HCT116 (cell line): ENCODE results near the gene DCLRE1A. TPM values are rescaled to one million over a fixed set of nuclear protein-coding genes. Genes with fewer than 3 reads are reported as not detected.

Experiments used
- ATAC-seq: fragments of 200-7000 bp; cut with Tn5 transposase; 2 replicates; pipeline ENCODE4 v1.9.1; 2020; ENCODE audit warnings: mild to moderate bottlenecking, moderate library complexity
- Bru-seq: library from RNA; stranded (reverse); fragments of 400-500 nt; gene quantifications from one replicate; lab custom pipeline; 2021; lab: Mats Ljungman, UMichigan
- BruChase-seq, 2 experiments: library from RNA; stranded (reverse); fragments of 400-500 nt; gene quantifications; one replicate each; lab custom pipeline; 2021; lab: Mats Ljungman, UMichigan
- BruUV-seq: library from RNA; stranded (reverse); fragments of 400-500 nt; replicated peaks from 2 replicates; lab custom pipeline; 2021; lab: Mats Ljungman, UMichigan
- CTCF ChIA-PET: fragments of 300-600 bp; sonication (Branson Sonifier 250); formaldehyde crosslinking; loops from one replicate; lab custom pipeline; 2021; ENCODE audit warnings: antibody characterized with exemption; lab: Charles Lee
- POLR2A ChIA-PET: fragments of 300-600, 350-600 bp; sonication (Branson Sonifier 250); formaldehyde crosslinking; loops from one replicate; lab custom pipeline; 2021; ENCODE audit warnings: antibody characterized with exemption; lab: Charles Lee
- RAD21 ChIA-PET, 2 experiments: fragments of 300-600 bp; sonication (Branson Sonifier 250); formaldehyde crosslinking; loops; one replicate each; lab custom pipeline; 2023; ENCODE audit warnings: low total read pairs in 2 of 2; ENCODE audit not compliant: uncharacterized antibody in 2 of 2, unreplicated experiment in 2 of 2, low non-redundant PET in 1 of 2; lab: Charles Lee
- DNase-seq: peaks from one replicate; pipeline ENCODE4 v3.0.0-alpha.2; 2010; ENCODE audit warnings: low read depth, low spot score
- H2AFZ ChIP-seq: fragments of 200-600 bp; shearing (Covaris generic), sonication (generic); 2 replicates; pipeline ENCODE4 v1.6.1; 2017; ENCODE audit warnings: low read depth, mixed run types, mixed read lengths, antibody characterized with exemption, low read length; ENCODE audit not compliant: poor library complexity, severe bottlenecking
- H3K27ac ChIP-seq: 2 replicates; pipeline ENCODE4 v1.5.1; 2012; ENCODE audit warnings: low read depth, low read length
- H3K27me3 ChIP-seq: fragments of 200-600 bp; sonication (generic); 2 replicates; pipeline ENCODE4 v1.6.1; 2016; ENCODE audit warnings: mixed run types, low read length, mixed read lengths; ENCODE audit not compliant: insufficient read depth
- H3K36me3 ChIP-seq, 2 experiments: fragments of 200-500 bp in 1 of 2; fragments of 200-600 bp in 1 of 2; sonication (Bioruptor generic) in 1 of 2; sonication (generic) in 1 of 2; 2 replicates each; pipeline versions ENCODE4 v1.5.1 to v1.6.1; 2014 to 2016; ENCODE audit warnings: low read length in 2 of 2, inconsistent platforms in 1 of 2, mixed read lengths in 1 of 2, mixed run types in 1 of 2; ENCODE audit not compliant: insufficient read depth in 2 of 2, control insufficient read depth in 1 of 2
- H3K4me1 ChIP-seq, 2 experiments: fragments of 200-600 bp in 1 of 2; sonication (generic) in 1 of 2; 2 replicates each; pipeline versions ENCODE4 v1.5.1 to v1.6.1; 2012 to 2017; ENCODE audit warnings: low read length in 2 of 2, inconsistent platforms in 1 of 2, mild to moderate bottlenecking in 1 of 2, mixed read lengths in 1 of 2, mixed run types in 1 of 2, moderate library complexity in 1 of 2; ENCODE audit not compliant: insufficient read depth in 2 of 2, control insufficient read depth in 1 of 2
- H3K4me2 ChIP-seq: fragments of 200-600 bp; sonication (generic); 2 replicates; pipeline ENCODE4 v1.6.1; 2017; ENCODE audit warnings: mixed run types, low read length, mixed read lengths
- H3K4me3 ChIP-seq, 2 experiments: fragments of 200-600 bp in 1 of 2; sonication (generic) in 1 of 2; replicated peaks in 1 of 2; 2 replicates each; pipeline ENCODE4 v1.5.1; 2011 to 2016; ENCODE audit warnings: low read length in 2 of 2, control low read depth in 1 of 2, low read depth in 1 of 2, mild to moderate bottlenecking in 1 of 2, mixed read lengths in 1 of 2, mixed run types in 1 of 2
- H3K79me2 ChIP-seq: fragments of 200-600 bp; sonication (generic); 2 replicates; pipeline ENCODE4 v1.6.1; 2017; ENCODE audit warnings: mild to moderate bottlenecking, mixed run types, low read length, moderate library complexity, mixed read lengths; ENCODE audit not compliant: insufficient read depth
- H3K9ac ChIP-seq: fragments of 200-600 bp; sonication (generic); 2 replicates; pipeline ENCODE4 v1.6.1; 2016; ENCODE audit warnings: low read length, mixed read lengths
- H3K9me2 ChIP-seq: fragments of 200-600 bp; sonication (generic), shearing (Covaris generic); 2 replicates; pipeline ENCODE4 v1.6.1; 2017; ENCODE audit warnings: mixed run types, mild to moderate bottlenecking, moderate library complexity; ENCODE audit not compliant: insufficient read depth
- H3K9me3 ChIP-seq, 2 experiments: fragments of 200-500 bp in 1 of 2; fragments of 200-600 bp in 1 of 2; sonication (Bioruptor generic) in 1 of 2; sonication (generic) in 1 of 2; 2 replicates each; pipeline ENCODE4 v1.6.1; 2014 to 2017; ENCODE audit warnings: low read length in 2 of 2, mixed read lengths in 2 of 2, inconsistent platforms in 1 of 2, low read depth in 1 of 2, mild to moderate bottlenecking in 1 of 2, mixed run types in 1 of 2, moderate library complexity in 1 of 2; ENCODE audit not compliant: control insufficient read depth in 1 of 2, insufficient read depth in 1 of 2
- H4K20me1 ChIP-seq: fragments of 200-600 bp; sonication (generic), shearing (Covaris generic); 2 replicates; pipeline ENCODE4 v1.6.1; 2017; ENCODE audit warnings: mixed run types, mild to moderate bottlenecking, moderate library complexity; ENCODE audit not compliant: insufficient read depth
- JUND ChIP-seq: IDR thresholded peaks from 2 replicates; pipeline ENCODE4 v1.6.1; 2012
- POLR2A ChIP-seq: IDR thresholded peaks from 2 replicates; pipeline ENCODE4 v1.7.0; 2011; ENCODE audit warnings: borderline replicate concordance; ENCODE audit not compliant: insufficient read depth, insufficient read length; ENCODE audit errors: extremely low read depth
- SIN3A ChIP-seq: IDR thresholded peaks from 2 replicates; pipeline ENCODE4 v1.6.1; 2012; ENCODE audit warnings: low read depth
- SRF ChIP-seq: IDR thresholded peaks from 2 replicates; pipeline ENCODE4 v1.6.1; 2012; ENCODE audit warnings: low read depth
- TCF7L2 ChIP-seq: IDR thresholded peaks from 2 replicates; pipeline ENCODE4 v1.7.0; 2011; ENCODE audit warnings: borderline replicate concordance, inconsistent platforms; ENCODE audit not compliant: insufficient read depth, insufficient read length; ENCODE audit errors: extremely low read depth
- intact Hi-C: fragments of 100-400 bp; cut with micrococcal nuclease; formaldehyde crosslinking; loops from 2 replicates; pipeline ENCODE4 v1.10.0; 2022
- long read RNA-seq: library from polyadenylated mRNA; unstranded; transcript quantifications from one replicate; pipeline ENCODE4 v2.0.0, GENCODE V29; 2021; ENCODE audit not compliant: unreplicated experiment
- polyA plus RNA-seq: library from polyadenylated mRNA; unstranded; fragments of >200 nt; gene quantifications from 2 replicates; pipeline ENCODE4 v1.2.1, GENCODE V29; 2012; ENCODE audit warnings: missing spikeins
- total RNA-seq: library from RNA; stranded (reverse); gene quantifications from one replicate; pipeline ENCODE4 v1.2.1, GENCODE V29; 2021; ENCODE audit not compliant: unreplicated experiment
- TF ChIP-seq, protein P1 (sequence below), 3 experiments: fragments of 200-600 bp in 1 of 3; sonication (generic) in 1 of 3; IDR thresholded peaks in 2 of 3; conservative IDR thresholded peaks in 1 of 3; 2 replicates each; pipeline ENCODE4 v1.5.1; 2012 to 2017; ENCODE audit warnings: low read depth in 2 of 3, low read length in 2 of 3, antibody characterized with exemption in 1 of 3, borderline replicate concordance in 1 of 3, control low read depth in 1 of 3, mild to moderate bottlenecking in 1 of 3, mixed read lengths in 1 of 3, mixed run types in 1 of 3, moderate library complexity in 1 of 3; ENCODE audit not compliant: insufficient read depth in 1 of 3
- TF ChIP-seq, protein P2 (sequence below): IDR thresholded peaks from 2 replicates; pipeline ENCODE4 v1.6.1; 2012

Gene DCLRE1A
- total RNA-seq (13.9 TPM), Bru-seq, nascent RNA (percentile 71 among the genes with signal in this experiment), BruChase-seq, experiment 1, labeled RNA remaining after a 6-hour chase (percentile 80 among the genes with signal in this experiment), BruChase-seq, experiment 2, labeled RNA remaining after a 2-hour chase (percentile 85 among the genes with signal in this experiment)
- polyA plus RNA-seq = 5.0 and 7.4 TPM in 2 replicates
- long read RNA-seq, full-length matches to known transcripts = 29 of 51 reads
- long read RNA-seq, partial matches to known transcripts = 9 of 51 reads
- long read RNA-seq, other reads (novel, unspliced or antisense) = 13 of 51 reads

DNA sequence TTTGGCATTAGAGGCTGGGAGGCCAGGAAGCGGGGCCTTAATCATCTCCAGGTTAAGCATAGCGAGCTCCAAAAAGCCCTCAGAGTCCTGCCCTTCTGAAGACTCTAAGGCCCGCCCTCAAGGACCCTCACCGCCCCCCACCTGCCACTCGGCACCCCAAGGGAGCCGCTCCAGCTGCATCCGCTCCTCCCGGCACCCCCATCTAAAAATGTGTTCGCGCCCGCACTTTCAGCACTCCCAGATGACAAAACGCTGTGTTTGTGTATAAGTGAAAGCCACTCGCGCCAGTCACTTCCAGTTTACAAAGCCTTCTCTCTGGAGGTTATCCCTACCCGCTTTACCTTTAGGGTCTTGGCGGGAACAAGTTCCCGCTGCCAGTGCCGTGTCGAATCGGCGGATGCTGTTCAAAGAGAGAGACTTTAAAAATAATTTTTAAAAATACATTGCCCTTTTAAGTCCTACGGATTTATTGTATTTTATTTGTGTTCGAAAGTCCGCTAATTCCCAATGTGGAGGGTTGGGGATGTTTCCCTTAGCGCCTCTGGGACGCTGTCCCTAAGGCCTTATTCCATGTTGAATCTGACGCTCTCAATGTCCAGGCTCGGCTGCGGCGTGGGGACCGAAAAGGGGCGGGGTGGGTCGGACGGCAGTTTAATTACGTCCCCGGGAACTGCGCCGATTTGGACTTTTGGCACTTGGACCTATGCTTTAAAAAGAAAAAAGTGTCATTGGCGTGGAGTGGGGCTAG lies at the start of gene DCLRE1A, which contains the start of gene NHLRC2:
Gene DCLRE1A (minus strand): TSS at position 70 of the 748 bp plus-strand sequence. CDS start 900 bp downstream, outside the sequence.
Gene NHLRC2 (plus strand): TSS at position 649 of the 748 bp plus-strand sequence. CDS start 212 bp downstream, outside the sequence.
- H4K20me1 ChIP-seq = no peaks in the 10 kb centered on the region
- CTCF ChIA-PET = no interaction called here
- H2AFZ ChIP-seq = peak within 1 kb of the TSS; percentile 88
- peak within 1 kb of the TSS; percentile 86 for H3K27ac ChIP-seq
- no peaks in the 10 kb centered on the region for H3K9me2 ChIP-seq
- POLR2A ChIA-PET = no interaction called here
- ATAC-seq (peak; percentile 81), DNase-seq (peak; percentile 86)
- H3K9ac ChIP-seq = peak within 1 kb of the TSS; percentile 84
- BruUV-seq = no TSS peak
- intact Hi-C loops = no loop called here
- H3K4me3 ChIP-seq = peak within 1 kb of the TSS; percentile 77 to 79
- H3K4me1 ChIP-seq = peaks cover 14 to 21% of the 10 kb centered on the region in 2 experiments; a peak in 3 of 4 replicates
- TF ChIP-seq, protein P1, sequence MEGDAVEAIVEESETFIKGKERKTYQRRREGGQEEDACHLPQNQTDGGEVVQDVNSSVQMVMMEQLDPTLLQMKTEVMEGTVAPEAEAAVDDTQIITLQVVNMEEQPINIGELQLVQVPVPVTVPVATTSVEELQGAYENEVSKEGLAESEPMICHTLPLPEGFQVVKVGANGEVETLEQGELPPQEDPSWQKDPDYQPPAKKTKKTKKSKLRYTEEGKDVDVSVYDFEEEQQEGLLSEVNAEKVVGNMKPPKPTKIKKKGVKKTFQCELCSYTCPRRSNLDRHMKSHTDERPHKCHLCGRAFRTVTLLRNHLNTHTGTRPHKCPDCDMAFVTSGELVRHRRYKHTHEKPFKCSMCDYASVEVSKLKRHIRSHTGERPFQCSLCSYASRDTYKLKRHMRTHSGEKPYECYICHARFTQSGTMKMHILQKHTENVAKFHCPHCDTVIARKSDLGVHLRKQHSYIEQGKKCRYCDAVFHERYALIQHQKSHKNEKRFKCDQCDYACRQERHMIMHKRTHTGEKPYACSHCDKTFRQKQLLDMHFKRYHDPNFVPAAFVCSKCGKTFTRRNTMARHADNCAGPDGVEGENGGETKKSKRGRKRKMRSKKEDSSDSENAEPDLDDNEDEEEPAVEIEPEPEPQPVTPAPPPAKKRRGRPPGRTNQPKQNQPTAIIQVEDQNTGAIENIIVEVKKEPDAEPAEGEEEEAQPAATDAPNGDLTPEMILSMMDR (IDR thresholded peaks at IDR 0.05 in 2 of 3, conservative IDR thresholded peaks at IDR 0.05 in 1 of 3; ENCODE audit: borderline replicate concordance in 1 of 3, insufficient read depth in 1 of 3, low read depth in 2 of 3, low read length in 2 of 3) = no peak
- TF ChIP-seq TCF7L2 = peak; percentile 33
- no peak for TF ChIP-seq SRF
- TF ChIP-seq POLR2A = no peak
- peak; percentile 64; the same call in 1 of the 2 replicates for TF ChIP-seq SIN3A
- TF ChIP-seq, protein P2, sequence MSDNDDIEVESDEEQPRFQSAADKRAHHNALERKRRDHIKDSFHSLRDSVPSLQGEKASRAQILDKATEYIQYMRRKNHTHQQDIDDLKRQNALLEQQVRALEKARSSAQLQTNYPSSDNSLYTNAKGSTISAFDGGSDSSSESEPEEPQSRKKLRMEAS = peak; percentile 44
- no peak for TF ChIP-seq JUND
- H3K27me3 ChIP-seq = no peaks in the 10 kb centered on the region
- H3K36me3 ChIP-seq = peaks cover 3 to 9% of the 10 kb centered on the region in 2 experiments; a peak in 1 of 4 replicates
- RAD21 ChIA-PET = no interaction called here
- peaks cover 45% of the 10 kb centered on the region for H3K79me2 ChIP-seq
- no peaks in the 10 kb centered on the region for H3K9me3 ChIP-seq
- peak within 1 kb of the TSS; percentile 87 for H3K4me2 ChIP-seq
